GM21786 (cell line): Measurements from ENCODE around the gene KLHDC3.
"Not testable (repeated sequence)": the region's sequence is repeated elsewhere in the genome, so short reads cannot be mapped to it uniquely, and the experiment has no call there.

ENCODE experiments used
- ATAC-seq: cut with Tn5 transposase; IDR thresholded peaks from one replicate; pipeline ENCODE4 v1.9.1; 2021; ENCODE audit not compliant: unreplicated experiment

KLHDC3 gene

GRCh38 chr6:43026365-43026764 lies 12.3 kb downstream of the KLHDC3 start:
- no peak for ATAC-seq

GRCh38 chr6:43029120-43029519 lies 15.1 kb downstream of the KLHDC3 start:
- no peak for ATAC-seq

GRCh38 chr6:43032326-43032725 lies 18.3 kb downstream of the KLHDC3 start:
- ATAC-seq, result no peak

GRCh38 chr6:43033496-43034189 lies 19.6 kb downstream of the KLHDC3 start:
- no peak for ATAC-seq

- ATAC-seq, result no peak
Measured at GRCh38 chr6:43034190-43034525, 20.1 kb downstream of the KLHDC3 start.

- no peak for ATAC-seq
Measured at GRCh38 chr6:43035495-43036194, 21.6 kb downstream of the KLHDC3 start.

- ATAC-seq, result no peak
Measured at GRCh38 chr6:43036712-43037111, 22.7 kb downstream of the KLHDC3 start.

- ATAC-seq, result no peak
Measured at GRCh38 chr6:43037197-43037596, 23.1 kb downstream of the KLHDC3 start.

GRCh38 chr6:43037706-43038105 lies 23.7 kb downstream of the KLHDC3 start:
- no peak for ATAC-seq

- no peak for ATAC-seq
Measured at GRCh38 chr6:43038727-43039126, 24.7 kb downstream of the KLHDC3 start.

GRCh38 chr6:43040542-43041257 lies 26.7 kb downstream of the KLHDC3 start:
- ATAC-seq, result no peak

- not testable (repeated sequence) for ATAC-seq
Measured at GRCh38 chr6:43041475-43041874, 27.4 kb downstream of the KLHDC3 start.

- no peak for ATAC-seq
Measured at GRCh38 chr6:43043310-43043709, 29.3 kb downstream of the KLHDC3 start.

- no peak for ATAC-seq
Measured at GRCh38 chr6:43045371-43045930, 31.4 kb downstream of the KLHDC3 start.

GRCh38 chr6:43047998-43048397 lies 33.9 kb downstream of the KLHDC3 start:
- no peak for ATAC-seq

- ATAC-seq, result no peak
Measured at GRCh38 chr6:43050981-43051380, 36.9 kb downstream of the KLHDC3 start.

- no peak for ATAC-seq
Measured at GRCh38 chr6:43052225-43052841, 38.3 kb downstream of the KLHDC3 start.

- peak; percentile 22 for ATAC-seq
Measured at GRCh38 chr6:43052842-43053544, 38.9 kb downstream of the KLHDC3 start.

GRCh38 chr6:43053545-43054205 lies 39.6 kb downstream of the KLHDC3 start, which contains the start of gene CUL7:
Gene CUL7 (minus strand): TSS chr6:43053851. CDS start chr6:43052788, 1,063 bp downstream.
- ATAC-seq, result peak; percentile 91
